Natural killer cell (primary cell): Measurements from ENCODE around the gene CLBA1. TPM values are rescaled to one million over a fixed set of nuclear protein-coding genes. Genes with fewer than 3 reads are reported as not detected.

ENCODE experiments used
- ATAC-seq, 3 donors: fragments of 150-1000 bp in 2 of 3; fragments of 200-7000 bp in 1 of 3; cut with Tn5 transposase; 1 replicate in 1 of 3; 2 replicates in 2 of 3; pipeline ENCODE4 v1.10.0; 2021; ENCODE audit warnings: mild to moderate bottlenecking in 2 of 3, moderate library complexity in 2 of 3
- DNase-seq, 2 donors: peaks; one replicate each; pipeline versions ENCODE4 v3.0.0 to v3.0.0-alpha.2; 2013 to 2021; ENCODE audit warnings: mixed read lengths in 1 of 2
- H3K27ac ChIP-seq: one replicate; pipeline ENCODE4 v1.5.1; 2013; ENCODE audit warnings: mild to moderate bottlenecking, low read length
- H3K27me3 ChIP-seq: one replicate; pipeline ENCODE4 v1.6.1; 2013; ENCODE audit warnings: low read length; ENCODE audit not compliant: control insufficient read depth, insufficient read depth
- H3K36me3 ChIP-seq: one replicate; pipeline ENCODE4 v1.6.1; 2013; ENCODE audit warnings: low read length; ENCODE audit not compliant: control insufficient read depth, insufficient read depth
- H3K4me1 ChIP-seq: one replicate; pipeline ENCODE4 v1.6.1; 2013; ENCODE audit warnings: low read length; ENCODE audit not compliant: control insufficient read depth, insufficient read depth
- H3K4me3 ChIP-seq: one replicate; pipeline ENCODE4 v1.5.1; 2013; ENCODE audit warnings: low read length
- H3K9me3 ChIP-seq: one replicate; pipeline ENCODE4 v1.6.1; 2013; ENCODE audit warnings: low read length; ENCODE audit not compliant: control insufficient read depth, insufficient read depth
- H3K27ac Mint-ChIP-seq, 2 donors: one replicate each; pipeline ENCODE4 v1.8.0; 2022; ENCODE audit warnings: mild to moderate bottlenecking in 2 of 2, mixed read lengths in 2 of 2, moderate library complexity in 1 of 2
- H3K27me3 Mint-ChIP-seq, 2 donors: one replicate each; pipeline ENCODE4 v1.8.0; 2022; ENCODE audit warnings: low read depth in 2 of 2, mixed read lengths in 2 of 2
- H3K36me3 Mint-ChIP-seq: one replicate; pipeline ENCODE4 v1.8.0; 2022; ENCODE audit warnings: mixed read lengths
- H3K4me1 Mint-ChIP-seq, 2 donors: one replicate each; pipeline ENCODE4 v1.8.0; 2022; ENCODE audit warnings: mixed read lengths in 2 of 2
- H3K4me3 Mint-ChIP-seq: one replicate; pipeline ENCODE4 v1.8.0; 2022; ENCODE audit warnings: mild to moderate bottlenecking, moderate library complexity, mixed read lengths
- H3K9me3 Mint-ChIP-seq, 2 donors: one replicate each; pipeline ENCODE4 v1.8.0; 2022; ENCODE audit warnings: mixed read lengths in 2 of 2
- WGBS: methylation state at CpG from one replicate; pipeline ENCODE4 v1.1.7; 2013; ENCODE audit warnings: missing lambda C conversion rate; ENCODE audit not compliant: insufficient coverage; 5-methylcytosine and 5-hydroxymethylcytosine counted together
- intact Hi-C: fragments of 100-400 bp; cut with micrococcal nuclease; formaldehyde crosslinking; loops from one replicate; pipeline ENCODE4 v1.14.2; 2022
- total RNA-seq, 4 donors: library from RNA; stranded (reverse); fragments of 120-200 nt in 1 of 4; gene quantifications; one replicate each; pipeline versions ENCODE4 v1.2.3 to v1.2.4, GENCODE V29; 2013 to 2022
- TF ChIP-seq, protein P1 (sequence below): fragments of 200-600 bp; IDR thresholded peaks from one replicate; pipeline ENCODE4 v1.8.0; 2022; ENCODE audit warnings: antibody characterized with exemption

CLBA1 gene
- total RNA-seq, 3 donors from 2014 or later (not counting 1 experiment from before 2014, with no cell fraction given), result 1.2 to 1.8 (median 1.3) TPM

DNA sequence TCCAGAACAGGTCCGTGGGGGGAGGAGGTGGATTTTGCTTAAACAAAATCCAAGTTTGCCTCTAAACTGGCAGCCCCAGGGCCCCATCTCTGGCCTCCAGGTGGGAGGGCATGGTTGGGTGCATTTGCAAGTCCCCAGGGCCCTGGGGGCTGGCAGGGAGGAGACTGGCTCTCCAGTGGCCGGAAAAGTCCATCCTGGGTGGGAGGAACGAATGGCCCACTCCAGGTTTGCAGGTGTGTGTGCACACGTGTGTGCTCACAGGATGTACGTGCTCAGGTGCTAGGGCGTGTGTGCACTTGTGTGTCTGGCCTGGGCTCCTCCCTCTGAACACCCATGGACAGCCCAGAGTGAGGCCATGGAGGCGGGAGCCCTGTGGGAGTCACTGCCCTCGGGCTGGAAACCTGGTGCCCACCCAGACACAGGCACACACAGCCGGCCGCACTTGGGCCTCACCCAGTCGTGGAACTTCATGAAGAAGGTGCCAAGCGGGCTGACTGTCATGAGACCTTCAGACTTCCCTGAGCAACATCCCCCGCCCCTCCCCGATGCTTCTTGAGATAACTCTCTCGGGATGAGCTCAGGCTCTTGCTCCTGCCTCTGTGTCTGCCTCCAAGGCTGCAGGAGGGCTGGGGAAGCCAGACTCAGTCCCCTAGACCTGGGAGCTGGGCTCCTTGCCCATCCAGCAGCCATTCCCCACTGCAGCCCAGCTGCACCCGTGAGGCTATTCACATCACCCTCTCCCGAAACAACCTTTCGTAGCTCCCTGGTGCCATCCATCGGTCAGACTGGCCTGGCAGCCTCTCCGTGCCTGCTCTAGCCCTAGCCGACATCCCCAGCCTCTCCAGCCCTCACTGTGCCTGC lies 16.8 kb upstream of the CLBA1 start:
- H3K4me1 Mint-ChIP-seq, result no peaks in the 10 kb centered on the region
- no peak overlapping the region for H3K4me3 Mint-ChIP-seq
- no peak for ATAC-seq
- H3K9me3 Mint-ChIP-seq, result no peaks in the 10 kb centered on the region
- H3K9me3 ChIP-seq, result no peaks in the 10 kb centered on the region
- H3K36me3 ChIP-seq, result no peaks in the 10 kb centered on the region
- TF ChIP-seq, protein P1, sequence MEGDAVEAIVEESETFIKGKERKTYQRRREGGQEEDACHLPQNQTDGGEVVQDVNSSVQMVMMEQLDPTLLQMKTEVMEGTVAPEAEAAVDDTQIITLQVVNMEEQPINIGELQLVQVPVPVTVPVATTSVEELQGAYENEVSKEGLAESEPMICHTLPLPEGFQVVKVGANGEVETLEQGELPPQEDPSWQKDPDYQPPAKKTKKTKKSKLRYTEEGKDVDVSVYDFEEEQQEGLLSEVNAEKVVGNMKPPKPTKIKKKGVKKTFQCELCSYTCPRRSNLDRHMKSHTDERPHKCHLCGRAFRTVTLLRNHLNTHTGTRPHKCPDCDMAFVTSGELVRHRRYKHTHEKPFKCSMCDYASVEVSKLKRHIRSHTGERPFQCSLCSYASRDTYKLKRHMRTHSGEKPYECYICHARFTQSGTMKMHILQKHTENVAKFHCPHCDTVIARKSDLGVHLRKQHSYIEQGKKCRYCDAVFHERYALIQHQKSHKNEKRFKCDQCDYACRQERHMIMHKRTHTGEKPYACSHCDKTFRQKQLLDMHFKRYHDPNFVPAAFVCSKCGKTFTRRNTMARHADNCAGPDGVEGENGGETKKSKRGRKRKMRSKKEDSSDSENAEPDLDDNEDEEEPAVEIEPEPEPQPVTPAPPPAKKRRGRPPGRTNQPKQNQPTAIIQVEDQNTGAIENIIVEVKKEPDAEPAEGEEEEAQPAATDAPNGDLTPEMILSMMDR, result no peak
- DNase-seq, result no peak
- H3K27ac Mint-ChIP-seq, result no peak overlapping the region
- intact Hi-C loops, result no loop called here
- peaks cover 0 to 8% of the 10 kb centered on the region in 2 donors for H3K27me3 Mint-ChIP-seq
- H3K27ac ChIP-seq, result no peak overlapping the region
- peaks cover 5% of the 10 kb centered on the region for H3K4me1 ChIP-seq
- H3K36me3 Mint-ChIP-seq, result no peaks in the 10 kb centered on the region
- WGBS, result 80% methylated on average over 21 of the region's 21 CpGs
- H3K4me3 ChIP-seq, result no peak overlapping the region
- H3K27me3 ChIP-seq, result peaks cover 2% of the 10 kb centered on the region

DNA sequence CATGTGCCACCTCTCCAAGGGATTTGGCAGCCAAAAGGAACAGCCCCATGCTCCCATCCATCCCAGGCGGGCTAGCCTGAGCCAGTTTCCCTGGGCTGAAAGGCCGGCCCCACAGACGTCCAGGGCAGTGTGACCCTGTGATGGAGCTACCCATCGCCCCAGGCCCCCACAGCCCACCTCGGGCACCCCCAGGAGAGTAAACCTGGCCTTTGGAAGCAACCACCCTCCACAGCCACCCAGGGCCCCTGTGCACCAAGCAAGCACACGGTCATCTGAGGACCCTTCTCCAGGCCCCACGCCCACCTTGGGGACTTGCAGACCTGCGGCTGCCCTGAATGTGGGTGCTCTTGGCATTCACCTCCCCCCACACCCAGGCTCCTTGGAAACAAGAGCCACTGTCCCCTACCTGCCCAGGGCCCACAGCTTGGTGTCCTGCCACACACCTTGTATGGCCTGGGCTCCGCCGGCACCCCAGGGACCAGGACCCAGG lies 15.8 kb upstream of the CLBA1 start:
- no peak for DNase-seq
- peaks cover 2% of the 10 kb centered on the region for H3K27me3 ChIP-seq
- peaks cover 0 to 6% of the 10 kb centered on the region in 2 donors for H3K27me3 Mint-ChIP-seq

DNA sequence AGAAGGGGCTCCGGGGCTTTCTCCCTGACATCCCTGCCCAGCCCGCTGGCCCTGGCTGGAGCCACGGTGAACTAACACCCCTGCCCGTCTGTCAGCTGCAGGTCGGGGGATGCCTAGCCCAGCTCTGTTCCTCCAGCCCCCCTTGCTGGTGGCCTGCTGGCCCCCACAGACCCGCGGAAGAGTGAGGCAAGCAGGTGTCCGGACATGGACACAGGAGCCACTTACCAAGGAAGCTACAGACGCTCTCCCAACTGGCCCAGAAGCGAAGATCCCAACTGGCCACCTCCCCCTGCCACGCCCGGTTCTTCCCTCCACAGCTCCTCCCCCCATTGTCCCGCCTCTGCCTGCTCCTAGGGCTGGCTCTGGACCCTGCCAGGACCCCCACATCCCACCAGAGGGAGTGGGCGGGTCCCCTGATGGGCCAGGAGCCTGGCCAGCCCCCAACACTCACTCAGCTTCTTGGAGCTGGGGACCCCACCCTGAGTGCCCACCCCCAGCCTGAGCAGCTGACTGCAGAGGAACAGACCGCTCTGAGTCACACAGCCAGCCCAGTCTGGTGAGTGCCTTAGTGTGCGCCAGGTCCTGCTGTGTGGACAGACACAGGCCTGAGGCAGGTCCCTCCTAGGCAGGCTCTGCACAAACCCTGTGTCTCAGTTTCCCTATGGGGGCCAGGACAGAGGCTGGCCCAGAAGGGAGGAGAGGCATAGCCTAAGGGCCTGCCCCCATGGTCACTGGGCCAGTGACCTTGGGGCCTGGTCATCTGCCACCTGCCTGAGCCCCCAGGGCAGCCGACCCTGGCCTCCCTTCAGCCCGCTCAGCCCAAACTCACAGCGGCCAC lies 15.1 kb upstream of the CLBA1 start:
- WGBS, result 88% methylated on average over 19 of the region's 19 CpGs
- intact Hi-C loops, result loop anchor here (10.0 kb wide), 1 partner anchor 384 kb away; no protein-coding TSS in a partner anchor
- ATAC-seq, result no peak
- no peaks in the 10 kb centered on the region for H3K9me3 Mint-ChIP-seq
- H3K9me3 ChIP-seq, result no peaks in the 10 kb centered on the region
- H3K27ac Mint-ChIP-seq, result no peak overlapping the region
- H3K27ac ChIP-seq, result no peak overlapping the region
- H3K27me3 ChIP-seq, result peaks cover 2% of the 10 kb centered on the region
- peaks cover 0 to 6% of the 10 kb centered on the region in 2 donors for H3K27me3 Mint-ChIP-seq
- H3K4me3 ChIP-seq, result no peak overlapping the region
- no peak overlapping the region for H3K4me3 Mint-ChIP-seq
- no peak for DNase-seq
- no peaks in the 10 kb centered on the region for H3K36me3 Mint-ChIP-seq
- TF ChIP-seq, protein P1, result no peak
- no peaks in the 10 kb centered on the region for H3K36me3 ChIP-seq
- H3K4me1 ChIP-seq, result peaks cover 5% of the 10 kb centered on the region
- no peaks in the 10 kb centered on the region for H3K4me1 Mint-ChIP-seq

More for the DNA sequence above, 15.8 kb upstream of the CLBA1 start:
- H3K4me1 Mint-ChIP-seq, result no peaks in the 10 kb centered on the region
- TF ChIP-seq, protein P1, result no peak
- H3K4me3 Mint-ChIP-seq, result no peak overlapping the region
- no peaks in the 10 kb centered on the region for H3K36me3 Mint-ChIP-seq
- intact Hi-C loops, result loop anchor here (10.0 kb wide), 1 partner anchor 385 kb away; no protein-coding TSS in a partner anchor
- H3K9me3 Mint-ChIP-seq, result no peaks in the 10 kb centered on the region
- H3K4me3 ChIP-seq, result no peak overlapping the region
- H3K27ac Mint-ChIP-seq, result no peak overlapping the region
- no peak overlapping the region for H3K27ac ChIP-seq
- no peaks in the 10 kb centered on the region for H3K36me3 ChIP-seq
- peaks cover 5% of the 10 kb centered on the region for H3K4me1 ChIP-seq
- H3K9me3 ChIP-seq, result no peaks in the 10 kb centered on the region
- WGBS, result 90% methylated on average over 10 of the region's 10 CpGs
- ATAC-seq, result no peak
